ENCODE measurements around the gene LRIG1.
A peak's percentile ranks its signal among the peaks of the same experiment; 100 is the strongest.
"Not testable (repeated sequence)": the region's sequence is repeated elsewhere in the genome, so short reads cannot be mapped to it uniquely, and the experiment has no call there.

LRIG1 gene

GRCh38 chr3:66441129-66441528, 59.7 kb downstream of the LRIG1 start:
- peak; percentile 84 for DNase-seq

DNA sequence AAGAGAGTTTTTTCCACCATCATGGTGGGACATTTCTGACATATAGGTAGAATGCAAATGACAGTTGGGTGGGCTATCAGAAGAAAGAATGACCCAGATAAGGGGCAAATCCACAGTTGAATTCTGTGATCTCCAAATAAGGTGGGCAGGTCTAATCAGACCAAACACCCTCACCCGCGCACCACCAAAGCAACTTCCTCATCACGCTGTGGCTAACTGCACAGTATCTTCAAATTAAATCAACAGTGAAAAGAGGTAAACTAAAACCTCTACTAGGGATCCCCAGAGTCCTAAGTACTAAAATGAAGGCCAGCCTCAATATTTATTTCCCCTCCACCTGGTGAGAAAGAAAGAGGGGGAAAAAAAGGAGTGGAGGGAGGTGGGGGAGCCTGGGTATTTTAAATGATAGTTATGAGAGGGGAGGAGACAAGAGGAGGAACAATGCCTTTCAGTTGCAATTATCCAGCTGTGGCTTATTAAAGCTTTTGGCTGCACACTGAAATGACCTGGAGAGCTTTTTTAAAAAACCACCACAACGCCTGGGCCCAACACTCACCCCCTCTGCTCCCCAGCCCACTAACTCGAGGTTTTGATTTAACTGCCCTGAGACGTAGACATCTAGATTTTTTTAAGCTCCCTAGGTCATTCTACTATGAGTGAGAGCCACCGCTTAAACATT, 61.0 kb downstream of the LRIG1 start:
- no peak for DNase-seq

DNA sequence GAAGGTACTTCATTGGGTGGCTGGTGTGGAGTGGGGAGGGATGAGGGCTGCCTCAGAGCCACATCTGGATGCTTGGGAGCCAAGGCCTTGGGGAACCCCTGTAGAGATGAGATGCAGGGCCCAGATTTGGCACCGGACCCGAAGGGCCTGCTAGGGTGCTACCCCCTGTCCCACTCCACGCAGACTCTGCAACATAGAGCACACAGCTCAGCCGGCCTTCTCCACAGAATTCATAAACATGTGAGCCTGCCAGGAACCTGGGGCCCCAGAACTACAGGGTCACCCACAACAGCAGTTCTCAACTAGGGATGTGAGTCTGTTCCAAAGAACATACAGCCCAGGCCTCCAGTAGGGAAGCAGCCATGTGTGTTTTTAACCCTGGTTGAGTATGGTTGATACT, 62.8 kb downstream of the LRIG1 start:
- DNase-seq, result no peak

- DNase-seq, result no peak
Observed at GRCh38 chr3:66437341-66437929, 63.4 kb downstream of the LRIG1 start.

DNA sequence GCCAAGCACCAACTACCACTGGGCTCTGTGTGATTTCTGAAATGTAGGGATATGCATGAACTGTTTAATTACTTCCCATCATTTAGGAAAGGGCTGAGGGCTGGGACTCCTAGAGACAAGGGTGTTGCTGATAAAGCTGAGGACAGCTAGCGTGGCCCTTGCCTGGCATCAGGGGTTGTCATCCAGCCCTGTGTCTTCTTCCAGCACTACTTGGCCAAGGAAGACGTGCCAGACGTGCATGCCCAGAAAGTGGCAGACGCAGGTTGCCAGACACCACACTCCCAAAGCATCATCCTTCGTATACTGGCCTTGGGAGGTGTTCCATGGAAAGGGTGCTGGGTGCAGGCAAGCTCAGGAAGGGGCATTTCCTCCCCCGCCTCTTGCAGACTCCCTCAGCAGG, 64.8 kb downstream of the LRIG1 start:
- no peak for DNase-seq

GRCh38 chr3:66434726-66435125, 66.1 kb downstream of the LRIG1 start:
- no peak for DNase-seq

DNA sequence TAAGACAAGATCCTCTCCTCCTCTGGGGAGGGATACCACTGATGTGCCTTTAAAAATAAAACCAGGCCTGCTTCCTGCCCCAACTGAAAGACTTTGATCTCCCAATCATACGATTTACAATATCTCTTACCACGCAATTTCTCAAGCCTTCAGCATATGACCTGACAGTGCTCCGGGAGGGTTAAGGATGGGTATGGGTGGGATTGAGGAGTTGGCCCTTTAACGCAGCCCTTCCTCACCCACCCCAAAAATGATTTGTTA, 67.4 kb downstream of the LRIG1 start:
- DNase-seq, result no peak

DNA sequence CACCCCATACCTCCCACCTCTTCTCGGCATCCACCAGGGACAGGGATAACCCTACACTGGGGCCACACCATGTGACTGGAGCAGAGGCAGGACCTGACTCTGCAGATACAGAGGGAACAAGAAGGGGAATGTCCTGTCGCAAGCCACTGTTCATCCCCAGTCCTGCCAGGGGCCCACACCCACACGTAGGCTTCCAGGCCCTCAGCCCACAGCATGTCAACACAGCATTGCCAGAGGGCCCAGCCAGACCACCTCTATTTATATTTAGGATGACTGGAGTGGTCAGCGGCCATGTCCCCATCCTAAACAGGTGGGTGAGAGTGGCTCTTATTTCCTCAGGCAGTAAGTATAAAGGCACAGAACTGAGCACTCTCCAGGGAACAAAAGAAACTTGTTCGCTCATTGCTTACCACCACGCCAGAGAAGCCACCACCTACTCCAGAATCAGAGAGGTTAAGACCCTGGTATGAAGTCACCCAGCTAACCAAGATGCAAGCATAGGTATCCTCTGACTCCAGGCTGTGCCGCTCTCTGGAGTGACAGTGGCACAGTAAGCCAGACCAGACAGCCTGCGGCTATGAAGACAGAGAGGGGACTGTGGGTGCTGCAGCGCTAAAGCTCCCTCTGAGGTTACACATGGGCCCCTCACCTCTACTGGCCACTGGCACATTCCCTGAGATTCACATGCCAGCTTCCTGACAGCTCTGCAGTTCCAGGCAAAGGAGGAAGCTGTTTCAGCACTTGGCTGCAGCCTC, 67.9 kb downstream of the LRIG1 start:
- DNase-seq, result no peak

DNA sequence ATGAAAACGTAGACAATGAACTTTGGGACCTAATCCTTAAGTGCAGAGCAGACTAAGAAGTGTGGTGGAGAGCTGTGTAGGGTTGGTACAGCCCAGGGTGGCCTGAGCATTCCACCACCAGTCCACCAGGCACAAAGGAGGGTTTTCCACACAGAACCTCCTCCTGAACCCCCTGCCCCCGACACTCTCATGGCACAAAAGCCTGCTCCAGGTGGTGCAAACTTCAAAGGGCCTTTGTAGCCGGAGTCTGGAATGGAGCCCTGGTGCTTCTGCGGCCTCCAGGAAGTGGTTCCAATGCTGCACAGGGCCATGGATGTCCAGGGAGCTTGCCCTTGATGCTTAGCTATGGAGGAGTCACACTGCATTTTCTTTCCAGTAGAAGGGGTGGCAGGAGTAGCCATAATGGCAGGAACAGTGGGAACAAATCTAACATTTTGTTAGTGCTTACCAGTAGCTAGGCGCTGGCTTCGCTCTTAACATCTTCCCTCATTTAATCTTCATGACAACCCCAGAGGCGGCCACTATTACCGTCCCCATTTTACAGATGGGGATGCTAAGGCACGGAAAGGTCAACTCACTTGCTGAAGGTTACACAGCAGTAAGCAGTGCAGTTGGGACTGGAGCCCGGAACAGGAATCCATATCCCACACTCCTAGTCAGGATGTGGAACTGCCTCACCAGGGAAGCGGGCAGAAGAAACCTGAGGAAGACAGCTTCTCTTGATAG, 68.6 kb downstream of the LRIG1 start:
- DNase-seq, result no peak

GRCh38 chr3:66431494-66431893, 69.3 kb downstream of the LRIG1 start:
- DNase-seq, result peak; percentile 91

DNA sequence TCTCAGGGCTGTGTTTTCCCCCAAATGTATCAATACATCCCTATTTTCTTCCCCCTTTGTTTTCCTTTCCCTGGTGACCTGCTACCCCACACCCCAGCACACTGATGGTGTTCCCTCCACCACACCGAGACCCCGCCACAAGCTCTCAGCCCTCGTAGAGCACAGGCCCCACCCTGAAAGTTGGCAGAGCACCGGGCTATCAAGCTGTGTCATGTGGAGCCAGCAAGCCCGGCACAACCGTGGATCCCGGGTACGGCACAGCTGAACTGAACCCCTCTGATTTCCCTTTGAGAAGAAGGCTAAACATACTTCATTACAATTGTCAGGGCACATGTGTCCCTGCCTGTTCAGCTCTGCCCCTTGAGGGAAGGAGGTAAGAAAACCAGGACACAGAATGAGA, 69.9 kb downstream of the LRIG1 start:
- no peak for DNase-seq

DNA sequence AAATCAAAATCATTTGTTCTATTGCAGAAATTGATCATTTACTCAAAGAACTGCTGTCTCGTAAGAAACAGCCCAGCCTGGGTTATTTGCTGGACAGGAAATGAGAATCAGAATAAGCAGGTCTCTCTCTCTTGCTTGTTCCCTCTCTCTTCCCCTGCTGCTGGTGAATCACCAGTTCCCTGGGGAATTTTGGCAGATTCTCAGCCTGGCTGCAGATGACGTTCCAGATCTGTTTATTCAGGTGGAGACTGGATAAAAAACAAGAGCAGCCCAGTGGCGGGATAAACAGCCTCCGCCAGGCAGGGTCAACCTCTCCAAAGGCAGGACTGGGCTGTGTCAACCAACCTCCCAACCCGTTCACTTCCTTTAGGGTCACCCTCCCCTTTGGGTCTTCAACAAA, 72.1 kb downstream of the LRIG1 start:
- DNase-seq, result peak; percentile 98

DNA sequence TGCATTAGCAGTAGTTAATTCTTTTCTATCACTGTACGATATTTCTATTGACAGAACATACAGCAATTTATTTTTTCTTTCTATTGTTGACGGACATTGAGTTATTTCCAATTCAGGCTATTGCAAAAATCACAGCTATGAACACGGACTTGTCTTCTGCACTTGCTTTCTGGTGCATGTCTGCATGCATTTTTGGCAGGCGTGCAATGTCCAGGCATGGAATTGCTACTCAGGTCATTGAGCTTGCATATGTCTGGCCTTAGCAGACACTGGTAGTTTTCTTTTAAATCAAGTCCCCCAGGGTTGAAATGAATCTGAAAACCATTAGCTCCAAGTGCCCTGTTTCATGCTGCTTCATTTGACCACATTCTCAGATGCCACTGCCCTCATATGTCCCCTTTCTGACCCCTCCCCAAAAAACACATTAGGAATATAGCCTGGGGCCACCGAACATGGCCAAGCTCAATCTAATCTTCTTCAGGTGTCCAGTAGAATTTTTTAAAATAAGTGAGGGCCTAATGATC, 72.8 kb downstream of the LRIG1 start:
- DNase-seq, result no peak

DNA sequence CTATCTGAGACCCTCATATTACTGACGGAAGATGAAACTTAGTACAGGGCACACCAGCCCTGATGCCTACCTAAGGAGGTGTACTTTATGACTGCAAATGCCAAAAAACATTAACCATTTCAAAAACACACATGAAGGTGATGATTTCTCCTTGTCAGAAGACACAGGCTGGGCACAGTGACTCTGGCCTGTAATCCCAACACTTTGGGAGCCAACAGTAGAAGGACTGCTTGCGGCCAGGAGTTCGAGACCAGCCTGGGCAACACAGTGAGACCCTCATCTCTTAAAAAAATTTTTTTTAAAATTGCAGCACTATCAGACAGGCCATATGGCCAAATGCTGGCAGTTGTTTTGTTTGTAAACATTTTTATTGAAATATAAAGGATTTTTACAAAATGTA, 73.5 kb downstream of the LRIG1 start:
- no peak for DNase-seq

DNA sequence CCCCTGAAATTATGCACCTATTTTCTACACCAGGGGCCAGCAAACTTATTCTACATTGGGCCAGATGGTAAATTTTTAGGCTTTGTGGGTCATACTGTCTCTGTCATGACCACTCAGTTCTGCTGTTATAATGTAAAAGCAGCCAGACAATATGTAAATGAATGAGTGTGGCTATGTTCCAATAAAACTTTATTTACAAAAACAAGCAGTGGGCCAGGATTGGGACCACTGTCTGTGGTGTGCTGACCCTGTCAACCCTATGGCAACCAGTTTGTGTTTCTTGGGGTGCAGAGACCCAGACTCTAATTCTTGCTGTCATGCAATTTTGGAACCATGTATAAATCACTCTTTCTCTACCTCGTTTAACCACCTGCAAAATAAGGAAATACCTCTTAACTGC, 74.7 kb downstream of the LRIG1 start:
- no peak for DNase-seq

DNA sequence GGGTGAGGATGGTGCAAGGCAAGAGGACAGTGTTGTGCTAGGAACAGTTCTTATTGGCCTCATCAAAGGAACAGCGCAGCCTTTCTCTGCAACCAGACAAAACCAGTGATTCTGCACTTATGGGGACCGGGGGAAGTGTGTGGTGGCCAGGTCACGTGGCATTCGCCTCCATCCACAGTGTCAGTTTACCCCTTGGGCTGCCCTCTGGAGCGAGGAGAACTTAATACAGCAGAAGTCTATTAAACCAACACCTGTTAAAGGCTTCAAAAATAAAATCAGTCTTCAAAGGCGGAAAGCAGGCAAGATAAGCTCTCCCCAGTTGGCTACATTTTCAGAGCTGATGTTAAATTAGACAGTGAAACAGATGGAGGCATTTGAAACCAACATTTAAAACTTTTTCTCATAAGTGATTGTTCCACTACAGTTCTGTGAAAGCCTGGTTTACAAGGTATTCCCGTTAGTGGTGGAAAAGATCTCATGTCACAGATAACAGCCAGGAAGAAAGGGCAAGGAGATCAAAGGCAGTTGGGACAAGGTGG, 75.2 kb downstream of the LRIG1 start:
- no peak for DNase-seq

- no peak for DNase-seq
Observed at GRCh38 chr3:66425032-66425431, 75.8 kb downstream of the LRIG1 start.

GRCh38 chr3:66423791-66424190, 77.0 kb downstream of the LRIG1 start:
- DNase-seq, result peak; percentile 65

- DNase-seq, result not testable (repeated sequence)
Observed at GRCh38 chr3:66421893-66422292, 78.9 kb downstream of the LRIG1 start.

- not testable (repeated sequence) for DNase-seq
Observed at GRCh38 chr3:66421144-66421543, 79.7 kb downstream of the LRIG1 start.

DNA sequence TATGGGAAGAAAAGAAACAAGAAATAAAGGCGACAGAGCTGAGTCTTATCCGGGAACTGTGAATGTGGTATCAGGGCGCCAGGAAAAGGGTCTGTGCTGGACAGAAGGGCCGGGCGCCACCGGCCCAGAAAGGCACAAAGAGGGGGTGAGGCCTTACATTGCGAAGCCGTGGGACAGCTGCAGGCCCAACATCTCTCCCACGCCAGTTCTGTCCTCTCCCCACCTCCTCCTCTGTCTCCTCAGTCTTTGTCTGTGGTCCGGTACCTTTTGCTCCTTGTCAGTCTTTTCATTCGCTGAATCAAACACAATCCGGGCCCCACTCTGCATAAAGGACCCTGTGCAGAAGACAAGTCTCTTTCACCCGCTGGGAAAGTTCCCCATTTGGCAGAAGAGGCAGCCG, 81.8 kb downstream of the LRIG1 start:
- DNase-seq, result no peak

DNA sequence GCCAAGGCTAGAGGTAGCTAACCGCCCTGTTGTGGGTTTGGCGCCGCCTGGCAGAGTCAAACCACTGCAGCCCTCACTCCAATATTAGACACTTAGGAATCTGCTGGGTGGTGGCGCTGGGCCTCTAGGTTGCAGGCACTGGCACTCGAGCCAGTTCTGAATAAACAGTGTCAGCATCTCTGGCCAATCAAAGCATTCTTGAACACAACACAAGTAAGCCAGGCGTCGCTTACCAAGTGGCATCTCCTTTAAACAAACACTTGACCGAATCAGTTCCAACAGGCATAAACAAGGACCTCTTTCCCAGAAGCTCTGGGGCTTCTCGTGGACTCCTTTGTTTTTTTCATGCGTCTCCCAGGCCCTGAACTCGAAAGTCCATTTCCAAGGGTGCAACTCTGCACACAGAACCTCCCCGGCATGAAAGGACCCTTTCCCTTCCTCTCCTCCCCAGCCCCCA, 82.3 kb downstream of the LRIG1 start:
- no peak for DNase-seq

Measured in EL (cell line).